ENCODE measurements around the gene SMYD3. TPM values are rescaled to one million over a fixed set of nuclear protein-coding genes. Genes with fewer than 3 reads are reported as not detected.

Gene SMYD3
- total and polyA plus RNA-seq, 9 of the 15 experiments (the other 6 are each of a cell fraction or from before 2014, with no cell fraction given) = 128 to 440 (median 197) TPM

DNA sequence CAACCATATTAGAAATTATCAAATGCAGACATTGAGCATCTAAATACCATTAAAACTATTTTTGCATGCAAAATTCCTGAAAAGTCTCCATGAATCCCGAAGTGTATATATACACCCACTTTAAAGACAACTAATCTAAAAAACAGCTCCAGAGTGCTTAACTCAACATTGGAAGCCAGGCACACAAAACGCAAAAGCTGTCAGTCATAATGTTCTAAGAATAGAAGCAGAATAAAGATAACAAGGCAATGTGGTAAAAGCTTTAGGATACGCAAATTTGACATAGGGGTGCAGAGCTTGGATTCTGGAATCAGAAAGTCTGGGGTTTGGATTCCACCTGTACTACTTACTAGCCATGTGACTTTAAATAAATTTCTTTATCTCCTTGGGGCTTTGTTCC is 62.5 kb downstream of the SMYD3 start (continued):
- TF ChIP-seq NCOA6 (IDR thresholded peaks at IDR 0.05) (no peak), ETV5 (CRISPR knock-in tag; IDR thresholded peaks at IDR 0.05; ENCODE audit: low read depth) (no peak), GTF2B (IDR thresholded peaks at IDR 0.05; ENCODE audit: extremely low read depth, insufficient read length) (no peak), SIRT6 (IDR thresholded peaks at IDR 0.05; ENCODE audit: low read depth, low read length) (no peak), ZFX (CRISPR knock-in tag; IDR thresholded peaks at IDR 0.05) (no peak), CEBPG (CRISPR knock-in tag; IDR thresholded peaks at IDR 0.05) (no peak), CEBPG (tag; conservative IDR thresholded peaks at IDR 0.05 in 1 of 2, IDR thresholded peaks at IDR 0.05 in 1 of 2) (no peak), TCF7 (IDR thresholded peaks at IDR 0.05; ENCODE audit: borderline replicate concordance) (no peak), HDAC1 (IDR thresholded peaks at IDR 0.05) (no peak), MYNN (IDR thresholded peaks at IDR 0.05) (no peak), MYNN (CRISPR knock-in tag; IDR thresholded peaks at IDR 0.05) (no peak), ZSCAN29 (IDR thresholded peaks at IDR 0.05) (no peak), ZNF232 (CRISPR knock-in tag; IDR thresholded peaks at IDR 0.05) (no peak), ZZZ3 (IDR thresholded peaks at IDR 0.05) (no peak), NFATC3 (IDR thresholded peaks at IDR 0.05) (no peak), ELF1 (tag; IDR thresholded peaks at IDR 0.05) (no peak), SAP30 (IDR thresholded peaks at IDR 0.05; ENCODE audit: borderline replicate concordance, insufficient read depth, low read depth, low read length, poor library complexity, severe bottlenecking) (no peak)
- TF ChIP-seq, protein P1, sequence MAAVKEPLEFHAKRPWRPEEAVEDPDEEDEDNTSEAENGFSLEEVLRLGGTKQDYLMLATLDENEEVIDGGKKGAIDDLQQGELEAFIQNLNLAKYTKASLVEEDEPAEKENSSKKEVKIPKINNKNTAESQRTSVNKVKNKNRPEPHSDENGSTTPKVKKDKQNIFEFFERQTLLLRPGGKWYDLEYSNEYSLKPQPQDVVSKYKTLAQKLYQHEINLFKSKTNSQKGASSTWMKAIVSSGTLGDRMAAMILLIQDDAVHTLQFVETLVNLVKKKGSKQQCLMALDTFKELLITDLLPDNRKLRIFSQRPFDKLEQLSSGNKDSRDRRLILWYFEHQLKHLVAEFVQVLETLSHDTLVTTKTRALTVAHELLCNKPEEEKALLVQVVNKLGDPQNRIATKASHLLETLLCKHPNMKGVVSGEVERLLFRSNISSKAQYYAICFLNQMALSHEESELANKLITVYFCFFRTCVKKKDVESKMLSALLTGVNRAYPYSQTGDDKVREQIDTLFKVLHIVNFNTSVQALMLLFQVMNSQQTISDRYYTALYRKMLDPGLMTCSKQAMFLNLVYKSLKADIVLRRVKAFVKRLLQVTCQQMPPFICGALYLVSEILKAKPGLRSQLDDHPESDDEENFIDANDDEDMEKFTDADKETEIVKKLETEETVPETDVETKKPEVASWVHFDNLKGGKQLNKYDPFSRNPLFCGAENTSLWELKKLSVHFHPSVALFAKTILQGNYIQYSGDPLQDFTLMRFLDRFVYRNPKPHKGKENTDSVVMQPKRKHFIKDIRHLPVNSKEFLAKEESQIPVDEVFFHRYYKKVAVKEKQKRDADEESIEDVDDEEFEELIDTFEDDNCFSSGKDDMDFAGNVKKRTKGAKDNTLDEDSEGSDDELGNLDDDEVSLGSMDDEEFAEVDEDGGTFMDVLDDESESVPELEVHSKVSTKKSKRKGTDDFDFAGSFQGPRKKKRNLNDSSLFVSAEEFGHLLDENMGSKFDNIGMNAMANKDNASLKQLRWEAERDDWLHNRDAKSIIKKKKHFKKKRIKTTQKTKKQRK (IDR thresholded peaks at IDR 0.05; ENCODE audit: borderline replicate concordance, low read depth, low read length) = no peak
- TF ChIP-seq, protein P2, sequence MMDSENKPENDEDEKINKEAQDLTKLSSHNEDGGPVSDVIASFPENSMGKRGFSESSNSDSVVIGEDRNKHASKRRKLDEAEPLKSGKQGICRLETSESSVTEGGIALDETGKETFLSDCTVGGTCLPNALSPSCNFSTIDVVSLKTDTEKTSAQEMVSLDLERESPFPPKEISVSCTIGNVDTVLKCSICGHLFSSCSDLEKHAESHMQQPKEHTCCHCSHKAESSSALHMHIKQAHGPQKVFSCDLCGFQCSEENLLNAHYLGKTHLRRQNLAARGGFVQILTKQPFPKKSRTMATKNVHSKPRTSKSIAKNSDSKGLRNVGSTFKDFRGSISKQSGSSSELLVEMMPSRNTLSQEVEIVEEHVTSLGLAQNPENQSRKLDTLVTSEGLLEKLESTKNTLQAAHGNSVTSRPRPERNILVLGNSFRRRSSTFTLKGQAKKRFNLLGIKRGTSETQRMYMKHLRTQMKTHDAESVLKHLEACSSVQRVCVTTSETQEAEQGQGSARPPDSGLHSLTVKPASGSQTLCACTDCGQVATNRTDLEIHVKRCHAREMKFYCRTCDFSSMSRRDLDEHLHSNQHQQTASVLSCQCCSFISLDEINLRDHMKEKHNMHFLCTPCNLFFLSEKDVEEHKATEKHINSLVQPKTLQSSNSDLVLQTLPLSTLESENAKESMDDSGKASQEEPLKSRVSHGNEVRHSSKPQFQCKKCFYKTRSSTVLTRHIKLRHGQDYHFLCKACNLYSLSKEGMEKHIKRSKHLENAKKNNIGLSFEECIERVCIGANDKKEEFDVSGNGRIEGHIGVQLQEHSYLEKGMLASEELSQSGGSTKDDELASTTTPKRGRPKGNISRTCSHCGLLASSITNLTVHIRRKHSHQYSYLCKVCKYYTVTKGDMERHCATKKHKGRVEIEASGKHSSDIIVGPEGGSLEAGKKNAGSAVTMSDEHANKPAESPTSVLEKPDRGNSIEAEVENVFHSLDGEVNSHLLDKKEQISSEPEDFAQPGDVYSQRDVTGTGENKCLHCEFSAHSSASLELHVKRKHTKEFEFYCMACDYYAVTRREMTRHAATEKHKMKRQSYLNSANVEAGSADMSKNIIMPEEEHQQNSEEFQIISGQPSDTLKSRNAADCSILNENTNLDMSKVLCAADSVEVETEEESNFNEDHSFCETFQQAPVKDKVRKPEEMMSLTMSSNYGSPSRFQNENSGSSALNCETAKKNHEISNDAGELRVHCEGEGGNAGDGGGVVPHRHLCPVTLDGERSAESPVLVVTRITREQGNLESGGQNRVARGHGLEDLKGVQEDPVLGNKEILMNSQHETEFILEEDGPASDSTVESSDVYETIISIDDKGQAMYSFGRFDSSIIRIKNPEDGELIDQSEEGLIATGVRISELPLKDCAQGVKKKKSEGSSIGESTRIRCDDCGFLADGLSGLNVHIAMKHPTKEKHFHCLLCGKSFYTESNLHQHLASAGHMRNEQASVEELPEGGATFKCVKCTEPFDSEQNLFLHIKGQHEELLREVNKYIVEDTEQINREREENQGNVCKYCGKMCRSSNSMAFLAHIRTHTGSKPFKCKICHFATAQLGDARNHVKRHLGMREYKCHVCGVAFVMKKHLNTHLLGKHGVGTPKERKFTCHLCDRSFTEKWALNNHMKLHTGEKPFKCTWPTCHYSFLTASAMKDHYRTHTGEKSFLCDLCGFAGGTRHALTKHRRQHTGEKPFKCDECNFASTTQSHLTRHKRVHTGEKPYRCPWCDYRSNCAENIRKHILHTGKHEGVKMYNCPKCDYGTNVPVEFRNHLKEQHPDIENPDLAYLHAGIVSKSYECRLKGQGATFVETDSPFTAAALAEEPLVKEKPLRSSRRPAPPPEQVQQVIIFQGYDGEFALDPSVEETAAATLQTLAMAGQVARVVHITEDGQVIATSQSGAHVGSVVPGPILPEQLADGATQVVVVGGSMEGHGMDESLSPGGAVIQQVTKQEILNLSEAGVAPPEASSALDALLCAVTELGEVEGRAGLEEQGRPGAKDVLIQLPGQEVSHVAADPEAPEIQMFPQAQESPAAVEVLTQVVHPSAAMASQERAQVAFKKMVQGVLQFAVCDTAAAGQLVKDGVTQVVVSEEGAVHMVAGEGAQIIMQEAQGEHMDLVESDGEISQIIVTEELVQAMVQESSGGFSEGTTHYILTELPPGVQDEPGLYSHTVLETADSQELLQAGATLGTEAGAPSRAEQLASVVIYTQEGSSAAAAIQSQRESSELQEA (IDR thresholded peaks at IDR 0.05; ENCODE audit: low read depth) = no peak

Data from K562 (cell line).